WI38 (cell line): ENCODE data around the gene SLC25A22.

Experiments
- H3K4me3 ChIP-seq: 2 replicates; pipeline ENCODE4 v1.5.1; 2011; ENCODE audit warnings: low read depth, mild to moderate bottlenecking, control low read depth, low read length
- CTCF ChIP-seq: IDR thresholded peaks from 2 replicates; pipeline ENCODE4 v1.5.1; 2012; ENCODE audit warnings: low read depth, mild to moderate bottlenecking, control low read depth, low read length

Gene SLC25A22

GRCh38 chr11:771617-772204, 26.4 kb downstream of the SLC25A22 start:
- H3K4me3 ChIP-seq: no peak overlapping the region
- TF ChIP-seq CTCF: no peak

GRCh38 chr11:770642-771616, 27.2 kb downstream of the SLC25A22 start:
- no peak for TF ChIP-seq CTCF
- no peak overlapping the region for H3K4me3 ChIP-seq

- no peak overlapping the region for H3K4me3 ChIP-seq
- TF ChIP-seq CTCF: no peak
Measured at GRCh38 chr11:769887-770641, 28.0 kb downstream of the SLC25A22 start.

GRCh38 chr11:767238-767637, 30.8 kb downstream of the SLC25A22 start:
- H3K4me3 ChIP-seq: no peak overlapping the region
- no peak for TF ChIP-seq CTCF

GRCh38 chr11:766936-767210, 31.2 kb downstream of the SLC25A22 start:
- no peak for TF ChIP-seq CTCF

GRCh38 chr11:766106-766935, 31.8 kb downstream of the SLC25A22 start:
- H3K4me3 ChIP-seq: no peak overlapping the region
- no peak for TF ChIP-seq CTCF

More at GRCh38 chr11:766936-767210, 31.2 kb downstream of the SLC25A22 start:
- no peak overlapping the region for H3K4me3 ChIP-seq
